Measurements from ENCODE around the gene ZFYVE26. TPM values are rescaled to one million over a fixed set of nuclear protein-coding genes. Genes with fewer than 3 reads are reported as not detected.

The ZFYVE26 gene
- total RNA-seq, 1 experiment from 2014 or later: 13.2 TPM

- H3K9ac ChIP-seq (ENCODE audit: low read length): no peak overlapping the region
- ChIA-PET RAD21 (ENCODE audit: low non-redundant PET in 1 of 2, low total read pairs in 2 of 2, uncharacterized antibody in 2 of 2, unreplicated experiment in 2 of 2) (no interaction called here), CTCF (no interaction called here), POLR2A (no interaction called here)
- no peaks in the 10 kb centered on the region for H3K9me2 ChIP-seq (ENCODE audit: insufficient read depth)
- no peak for ATAC-seq
- no peak for TF ChIP-seq JUND (IDR thresholded peaks at IDR 0.05)
- no peak for TF ChIP-seq ATF3 (IDR thresholded peaks at IDR 0.05)
- TF ChIP-seq ZNF274 (IDR thresholded peaks at IDR 0.05; ENCODE audit: low read depth, low read length): no peak
- no peak for TF ChIP-seq CEBPB (IDR thresholded peaks at IDR 0.05; ENCODE audit: low read depth)
- no peak for TF ChIP-seq SIN3A (IDR thresholded peaks at IDR 0.05; ENCODE audit: low read depth)
- no peak overlapping the region for H3K27ac ChIP-seq (ENCODE audit: low read depth, low read length)
- H2AFZ ChIP-seq (ENCODE audit: low read depth, low read length, poor library complexity, severe bottlenecking): no peak overlapping the region
- intact Hi-C loops (cut with micrococcal nuclease): loop anchor here (10.0 kb wide), 1 partner anchor 1011 kb away; no protein-coding TSS in a partner anchor
- 0 out of 4 replicates have a peak, but pooled peaks cover 0 to 3% of the 10 kb centered on the region in 2 experiments for H3K36me3 ChIP-seq (ENCODE audit: control insufficient read depth in 1 of 2, insufficient read depth in 2 of 2, low read length in 2 of 2)
- H3K4me2 ChIP-seq (ENCODE audit: low read length): no peak overlapping the region
- no peaks in the 10 kb centered on the region for H3K4me1 ChIP-seq (ENCODE audit: control insufficient read depth in 1 of 2, insufficient read depth in 2 of 2, low read length in 2 of 2)
- no peaks in the 10 kb centered on the region for H4K20me1 ChIP-seq (ENCODE audit: insufficient read depth)
- H3K4me3 ChIP-seq (replicated peaks in 1 of 2; ENCODE audit: low read depth in 1 of 2, low read length in 2 of 2): no peak overlapping the region
- H3K9me3 ChIP-seq (ENCODE audit: control insufficient read depth in 1 of 2, insufficient read depth in 1 of 2, low read depth in 1 of 2, low read length in 2 of 2): no peaks in the 10 kb centered on the region
- H3K79me2 ChIP-seq (ENCODE audit: insufficient read depth, low read length): no peaks in the 10 kb centered on the region
- no TSS peak for BruUV-seq (replicated peaks)
- H3K27me3 ChIP-seq (ENCODE audit: insufficient read depth, low read length): no peaks in the 10 kb centered on the region
- DNase-seq (ENCODE audit: low read depth, low spot score): no peak
Observed at GRCh38 chr14:67833403-67833802, 17.0 kb upstream of the ZFYVE26 start.

- no peak for TF ChIP-seq TCF7L2 (IDR thresholded peaks at IDR 0.05; ENCODE audit: borderline replicate concordance, extremely low read depth, insufficient read depth, insufficient read length)
- TF ChIP-seq EZH2phosphoT487 (IDR thresholded peaks at IDR 0.05; ENCODE audit: borderline replicate concordance): no peak
- no peak for TF ChIP-seq SIN3A (IDR thresholded peaks at IDR 0.05; ENCODE audit: low read depth)
- TF ChIP-seq JUND (IDR thresholded peaks at IDR 0.05): no peak
- no peak for TF ChIP-seq YY1 (IDR thresholded peaks at IDR 0.05; ENCODE audit: extremely low read depth, insufficient replicate concordance, low read depth, low read length)
- no peak for TF ChIP-seq CEBPB (IDR thresholded peaks at IDR 0.05; ENCODE audit: low read depth)
- no peak for TF ChIP-seq ZFX (IDR thresholded peaks at IDR 0.05)
- no peak for TF ChIP-seq RAD21 (IDR thresholded peaks at IDR 0.05; ENCODE audit: low read depth)
- no peak for TF ChIP-seq ELF1 (IDR thresholded peaks at IDR 0.05; ENCODE audit: borderline replicate concordance, low read depth)
- TF ChIP-seq EGR1 (IDR thresholded peaks at IDR 0.05; ENCODE audit: low read depth): no peak
- TF ChIP-seq EZH2 (IDR thresholded peaks at IDR 0.05): no peak
- no peak for TF ChIP-seq MAX (IDR thresholded peaks at IDR 0.05)
- TF ChIP-seq FOSL1 (IDR thresholded peaks at IDR 0.05; ENCODE audit: low read depth): no peak
- no peak overlapping the region for H3K4me3 ChIP-seq (replicated peaks in 1 of 2; ENCODE audit: low read depth in 1 of 2, low read length in 2 of 2)
- no peak overlapping the region for H3K4me2 ChIP-seq (ENCODE audit: low read length)
- H3K27ac ChIP-seq (ENCODE audit: low read depth, low read length): no peak overlapping the region
- H3K4me1 ChIP-seq (ENCODE audit: control insufficient read depth in 1 of 2, insufficient read depth in 2 of 2, low read length in 2 of 2): no peaks in the 10 kb centered on the region
- CTCF ChIA-PET: no interaction called here
- ATAC-seq (no peak), DNase-seq (ENCODE audit: low read depth, low spot score) (no peak)
- no peak overlapping the region for H2AFZ ChIP-seq (ENCODE audit: low read depth, low read length, poor library complexity, severe bottlenecking)
- no peaks in the 10 kb centered on the region for H4K20me1 ChIP-seq (ENCODE audit: insufficient read depth)
- peaks cover 4 to 11% of the 10 kb centered on the region in 2 experiments; a peak in 1 of 4 replicates for H3K36me3 ChIP-seq (ENCODE audit: control insufficient read depth in 1 of 2, insufficient read depth in 2 of 2, low read length in 2 of 2)
- POLR2A ChIA-PET: no interaction called here
- no peaks in the 10 kb centered on the region for H3K27me3 ChIP-seq (ENCODE audit: insufficient read depth, low read length)
- H3K79me2 ChIP-seq (ENCODE audit: insufficient read depth, low read length): no peaks in the 10 kb centered on the region
- no peaks in the 10 kb centered on the region for H3K9me3 ChIP-seq (ENCODE audit: control insufficient read depth in 1 of 2, insufficient read depth in 1 of 2, low read depth in 1 of 2, low read length in 2 of 2)
- no TSS peak for BruUV-seq (replicated peaks)
- RAD21 ChIA-PET (ENCODE audit: low non-redundant PET in 1 of 2, low total read pairs in 2 of 2, uncharacterized antibody in 2 of 2, unreplicated experiment in 2 of 2): no interaction called here
- no peak overlapping the region for H3K9ac ChIP-seq (ENCODE audit: low read length)
- H3K9me2 ChIP-seq (ENCODE audit: insufficient read depth): no peaks in the 10 kb centered on the region
- intact Hi-C loops (cut with micrococcal nuclease): loop anchor here (10.0 kb wide), 1 partner anchor 1014 kb away; no protein-coding TSS in a partner anchor
Observed at GRCh38 chr14:67831113-67831512, 14.7 kb upstream of the ZFYVE26 start.
